HepG2 (cell line): Measurements from ENCODE around the gene SMAD3. TPM values are rescaled to one million over a fixed set of nuclear protein-coding genes. Genes with fewer than 3 reads are reported as not detected.
A peak's percentile ranks its signal among the peaks of the same experiment; 100 is the strongest.

Experiments
- BRD4 ChIP-seq: sonication (generic); formaldehyde crosslinking; IDR thresholded peaks from 2 replicates; pipeline ENCODE4 v1.4.0; 2020; ENCODE audit warnings: missing genetic modification reagents
- E2F2 ChIP-seq: sonication (generic); formaldehyde crosslinking; IDR thresholded peaks from 2 replicates; pipeline ENCODE4 v1.4.0; 2020; ENCODE audit warnings: missing genetic modification reagents, borderline replicate concordance
- FIP1L1 ChIP-seq: fragments of 200-400 bp; formaldehyde crosslinking; IDR thresholded peaks from 2 replicates; pipeline ENCODE4 v1.6.1; 2018; ENCODE audit warnings: low read depth, mild to moderate bottlenecking, low read length, moderate library complexity, borderline replicate concordance; ENCODE audit not compliant: insufficient read depth
- HMG20A ChIP-seq: IDR thresholded peaks from 2 replicates; pipeline ENCODE4 v1.6.1; 2016; ENCODE audit warnings: borderline replicate concordance
- KLF12 ChIP-seq: sonication (generic); formaldehyde crosslinking; IDR thresholded peaks from 2 replicates; pipeline ENCODE4 v1.4.0; 2020; ENCODE audit warnings: missing genetic modification reagents, borderline replicate concordance
- NFYB ChIP-seq: sonication (generic); formaldehyde crosslinking; IDR thresholded peaks from 2 replicates; pipeline ENCODE4 v1.4.0; 2020; ENCODE audit warnings: missing genetic modification reagents
- PATZ1 ChIP-seq: sonication (generic); formaldehyde crosslinking; IDR thresholded peaks from 2 replicates; pipeline ENCODE4 v1.4.0; 2020; ENCODE audit warnings: missing genetic modification reagents
- POGK ChIP-seq: sonication (generic); formaldehyde crosslinking; conservative IDR thresholded peaks from 2 replicates; pipeline ENCODE4 v1.8.0; 2022; ENCODE audit warnings: mild to moderate bottlenecking, moderate library complexity, missing genetic modification reagents
- SETDB1 ChIP-seq: sonication (generic); formaldehyde crosslinking; IDR thresholded peaks from 2 replicates; pipeline ENCODE4 v1.5.1; 2020; ENCODE audit warnings: missing genetic modification reagents, mild to moderate bottlenecking, borderline replicate concordance
- ZBTB25 ChIP-seq: IDR thresholded peaks from 2 replicates; pipeline ENCODE4 v1.6.1; 2018; ENCODE audit warnings: missing genetic modification reagents
- ZFP36 ChIP-seq: fragments of 150-350 bp; IDR thresholded peaks from 2 replicates; pipeline ENCODE4 v1.6.1; 2018; ENCODE audit warnings: borderline replicate concordance, low read length, low read depth; ENCODE audit not compliant: partially characterized antibody
- ZNF17 ChIP-seq: sonication (generic); formaldehyde crosslinking; IDR thresholded peaks from 2 replicates; pipeline ENCODE4 v1.5.0; 2020; ENCODE audit warnings: mild to moderate bottlenecking, missing genetic modification reagents
- ZNF292 ChIP-seq: sonication (generic); formaldehyde crosslinking; IDR thresholded peaks from 2 replicates; pipeline ENCODE4 v1.8.1; 2022; ENCODE audit warnings: mild to moderate bottlenecking, low read depth, missing genetic modification reagents, borderline replicate concordance
- ZNF317 ChIP-seq: sonication (generic); formaldehyde crosslinking; IDR thresholded peaks from 2 replicates; pipeline ENCODE4 v1.5.0; 2020; ENCODE audit warnings: mild to moderate bottlenecking, missing genetic modification reagents
- ZNF362 ChIP-seq: sonication (generic); formaldehyde crosslinking; IDR thresholded peaks from 2 replicates; pipeline ENCODE4 v1.4.0; 2020; ENCODE audit warnings: missing genetic modification reagents, mild to moderate bottlenecking, borderline replicate concordance
- ZNF543 ChIP-seq: sonication (generic); formaldehyde crosslinking; IDR thresholded peaks from 2 replicates; pipeline ENCODE4 v1.4.0; 2020; ENCODE audit warnings: mild to moderate bottlenecking, missing genetic modification reagents
- ZNF605 ChIP-seq: sonication (generic); formaldehyde crosslinking; IDR thresholded peaks from 2 replicates; pipeline ENCODE4 v1.8.0; 2022; ENCODE audit warnings: mild to moderate bottlenecking, missing genetic modification reagents
- ZNF841 ChIP-seq: sonication (generic); formaldehyde crosslinking; IDR thresholded peaks from 2 replicates; pipeline ENCODE4 v1.8.1; 2023; ENCODE audit warnings: missing genetic modification reagents, borderline replicate concordance
- polyA plus RNA-seq, 8 experiments: library from polyadenylated mRNA; depleted of rRNA in 3 of 8; stranded (reverse) in 7 of 8; unstranded in 1 of 8; fragments of >200 nt; fragmentation: Illumina TruSeq in 4 of 8; extraction: Trizol in 4 of 8; gene quantifications; 2 replicates each; pipeline versions ENCODE4 v1.2.1 to v1.2.3, GENCODE V29; 2011 to 2016; ENCODE audit warnings: low read depth in 4 of 8, missing spikeins in 1 of 8, mixed read lengths in 1 of 8; ENCODE audit not compliant: insufficient read depth in 1 of 8
- total RNA-seq, 5 experiments: library from RNA; depleted of rRNA; stranded (reverse); fragments of >200 nt; fragmentation: Illumina TruSeq; extraction: Trizol; gene quantifications; 2 replicates each; pipeline ENCODE4 v1.2.3, GENCODE V29; 2016; ENCODE audit warnings: low read depth in 1 of 5

SMAD3 gene
- total and polyA plus RNA-seq, 2 of the 13 experiments (the other 11 are each of a cell fraction or from before 2014, with no cell fraction given) = 8.6 to 56.3 TPM

- TF ChIP-seq POGK (CRISPR knock-in tag) = peak; percentile 86
- TF ChIP-seq ZNF362 (CRISPR knock-in tag) = no peak
- peak; percentile 80; the same call in 1 of the 2 replicates for TF ChIP-seq BRD4
- 0 out of 2 replicates have a peak, but pooled peaks have one; percentile 24 for TF ChIP-seq FIP1L1
- no peak for TF ChIP-seq SETDB1 (CRISPR knock-in tag)
- TF ChIP-seq ZBTB25 (CRISPR knock-in tag) = no peak
- no peak; the same call in 1 of the 2 replicates for TF ChIP-seq HMG20A (CRISPR knock-in tag)
- no peak for TF ChIP-seq KLF12 (CRISPR knock-in tag)
- TF ChIP-seq ZFP36 = no peak
- no peak for TF ChIP-seq ZNF841 (CRISPR knock-in tag)
- no peak for TF ChIP-seq ZNF317 (CRISPR knock-in tag)
- TF ChIP-seq ZNF17 = no peak
- TF ChIP-seq ZNF605 (CRISPR knock-in tag) = peak; percentile 57; the same call in 1 of the 2 replicates
- no peak for TF ChIP-seq ZNF292
- peak; percentile 48; the same call in 1 of the 2 replicates for TF ChIP-seq ZNF543
- no peak; the same call in 1 of the 2 replicates for TF ChIP-seq PATZ1
- peak; percentile 76; the same call in 1 of the 2 replicates for TF ChIP-seq E2F2
- TF ChIP-seq NFYB (CRISPR knock-in tag) = no peak
Measured at GRCh38 chr15:67064607-67065530, 533 bp upstream of the SMAD3 start (continued).
